Colonic mucosa (tissue), 4 donors: ENCODE data around the gene TBC1D22A. TPM values are rescaled to one million over a fixed set of nuclear protein-coding genes. Genes with fewer than 3 reads are reported as not detected.

Source experiments
- DNase-seq: peaks from one replicate; pipeline ENCODE4 v3.0.0-alpha.2; 2020
- H3K27ac ChIP-seq: fragments of 200-600 bp; one replicate; pipeline ENCODE4 v1.8.0; 2021
- H3K27me3 ChIP-seq: fragments of 200-600 bp; one replicate; pipeline ENCODE4 v1.8.0; 2021
- H3K36me3 ChIP-seq: fragments of 200-600 bp; one replicate; pipeline ENCODE4 v1.8.0; 2021
- H3K4me1 ChIP-seq: fragments of 200-600 bp; one replicate; pipeline ENCODE4 v1.8.0; 2021; ENCODE audit warnings: mild to moderate bottlenecking
- H3K4me3 ChIP-seq: fragments of 200-600 bp; one replicate; pipeline ENCODE4 v1.8.0; 2021
- H3K9ac ChIP-seq, 2 donors: one replicate each; pipeline ENCODE4 v1.7.0; 2013; ENCODE audit warnings: control low read depth in 2 of 2, low read depth in 2 of 2, low read length in 2 of 2
- H3K9me3 ChIP-seq: fragments of 200-600 bp; one replicate; pipeline ENCODE4 v1.8.0; 2021
- CTCF ChIP-seq: fragments of 200-600 bp; IDR thresholded peaks from one replicate; pipeline ENCODE4 v1.8.0; 2022; ENCODE audit warnings: antibody characterized with exemption, mild to moderate bottlenecking
- intact Hi-C: fragments of 100-400 bp; cut with DNase I; formaldehyde crosslinking; loops from one replicate; pipeline ENCODE4 v1.14.1; 2022
- total RNA-seq, 2 donors: library from RNA; stranded (reverse); fragmentation: NEBNext Ultra II Directional in 1 of 2; extraction: Animal tissue kit (Norgen Biotek cat#: 25700) in 1 of 2; gene quantifications; one replicate each; pipeline ENCODE4 v1.2.1, GENCODE V29; 2021
- donor health status: healthy.
- donor health status: DM: no; HTN: no; CAD: no.
- donor health status: DM: no; HTN: no; CAD: no.

The TBC1D22A gene
- total RNA-seq, 2 donors from 2014 or later: 34.2 to 36.4 TPM

GRCh38 chr22:47002692-47003091 is 240.2 kb downstream of the TBC1D22A start:
- Histone ChIP-seq H3K27me3 (no peaks in the 10 kb centered on the region), H3K9ac (no peak overlapping the region), H3K27ac (no peak overlapping the region), H3K9me3 (no peaks in the 10 kb centered on the region), H3K36me3 (no peaks in the 10 kb centered on the region), H3K4me1 (no peaks in the 10 kb centered on the region), H3K4me3 (no peak overlapping the region)
- intact Hi-C loops: no loop called here
- DNase-seq: no peak
- no peak for TF ChIP-seq CTCF

GRCh38 chr22:47005506-47006408 is 243.3 kb downstream of the TBC1D22A start:
- Histone ChIP-seq H3K27ac (no peak overlapping the region), H3K36me3 (no peaks in the 10 kb centered on the region), H3K9me3 (no peaks in the 10 kb centered on the region), H3K4me3 (no peak overlapping the region), H3K4me1 (peaks cover 3% of the 10 kb centered on the region), H3K9ac (no peak overlapping the region), H3K27me3 (no peaks in the 10 kb centered on the region)
- TF ChIP-seq CTCF: no peak
- intact Hi-C loops: no loop called here
- no peak for DNase-seq

GRCh38 chr22:47006433-47006832 is 244.0 kb downstream of the TBC1D22A start:
- intact Hi-C loops: no loop called here
- TF ChIP-seq CTCF: no peak
- H3K27ac ChIP-seq: no peak overlapping the region
- H3K27me3 ChIP-seq: no peaks in the 10 kb centered on the region
- peaks cover 3% of the 10 kb centered on the region for H3K4me1 ChIP-seq
- H3K9me3 ChIP-seq: no peaks in the 10 kb centered on the region
- H3K36me3 ChIP-seq: no peaks in the 10 kb centered on the region
- H3K9ac ChIP-seq: no peak overlapping the region
- DNase-seq: no peak
- no peak overlapping the region for H3K4me3 ChIP-seq

- Histone ChIP-seq H3K36me3 (no peaks in the 10 kb centered on the region), H3K27ac (no peak overlapping the region), H3K27me3 (no peaks in the 10 kb centered on the region), H3K9ac (no peak overlapping the region), H3K4me1 (peaks cover 3% of the 10 kb centered on the region), H3K9me3 (no peaks in the 10 kb centered on the region), H3K4me3 (no peak overlapping the region)
- intact Hi-C loops: no loop called here
- TF ChIP-seq CTCF: no peak
- DNase-seq: no peak
Measured at GRCh38 chr22:47006869-47007268, 244.4 kb downstream of the TBC1D22A start.

- no peak for DNase-seq
- Histone ChIP-seq H3K9ac (no peak overlapping the region), H3K9me3 (no peaks in the 10 kb centered on the region), H3K36me3 (no peaks in the 10 kb centered on the region), H3K4me3 (no peak overlapping the region), H3K4me1 (peaks cover 3% of the 10 kb centered on the region), H3K27me3 (no peaks in the 10 kb centered on the region), H3K27ac (no peak overlapping the region)
- no peak for TF ChIP-seq CTCF
- intact Hi-C loops: no loop called here
Measured at GRCh38 chr22:47007496-47007895, 245.0 kb downstream of the TBC1D22A start.
